Upper lobe of left lung (tissue), 4 donors: ENCODE measurements around the gene FGF10.

Experiments
- EP300 ChIP-seq, 4 donors: sonication (generic); formaldehyde crosslinking; IDR thresholded peaks; one replicate each; pipeline ENCODE4 v1.5.1; 2017; ENCODE audit warnings: antibody characterized with exemption in 4 of 4, control low read depth in 2 of 4
- POLR2A ChIP-seq, 4 donors: fragments of 450-650 bp; IDR thresholded peaks; one replicate each; pipeline ENCODE4 v1.5.1; 2016 to 2017; ENCODE audit warnings: antibody characterized with exemption in 4 of 4, mild to moderate bottlenecking in 2 of 4
- POLR2AphosphoS5 ChIP-seq, 2 donors: sonication (generic); formaldehyde crosslinking; IDR thresholded peaks; one replicate each; pipeline ENCODE4 v1.5.1; 2017; ENCODE audit warnings: antibody characterized with exemption in 2 of 2
- TF ChIP-seq, protein P1 (sequence below), 6 experiments: fragments of 450-650 bp in 4 of 6; fragments of 200-600 bp in 2 of 6; sonication (generic) in 2 of 6; IDR thresholded peaks; one replicate each; pipeline ENCODE4 v1.5.1; 2016 to 2019; ENCODE audit warnings: antibody characterized with exemption in 6 of 6

DNA sequence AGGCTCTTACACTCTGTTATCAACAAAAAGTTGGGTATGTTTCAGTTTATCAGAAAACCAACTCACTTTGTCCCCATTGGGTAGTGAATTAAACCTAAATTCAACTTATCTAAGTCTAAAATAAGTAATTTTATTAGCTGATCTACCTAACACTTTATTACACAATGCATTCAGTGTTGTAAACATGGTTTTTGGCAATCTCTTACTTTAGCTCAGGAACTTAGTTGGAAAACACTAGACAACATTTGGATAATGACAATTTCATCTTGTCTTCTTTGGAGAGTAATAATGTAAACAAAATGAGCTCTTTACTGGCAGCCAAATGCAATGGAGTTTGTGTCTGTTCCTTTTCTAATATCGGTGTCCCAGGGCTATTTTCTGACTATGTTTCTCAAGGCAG, 33.0 kb downstream of the FGF10 start:
- TF ChIP-seq POLR2A (IDR thresholded peaks at IDR 0.05) = no peak
- TF ChIP-seq, protein P1, sequence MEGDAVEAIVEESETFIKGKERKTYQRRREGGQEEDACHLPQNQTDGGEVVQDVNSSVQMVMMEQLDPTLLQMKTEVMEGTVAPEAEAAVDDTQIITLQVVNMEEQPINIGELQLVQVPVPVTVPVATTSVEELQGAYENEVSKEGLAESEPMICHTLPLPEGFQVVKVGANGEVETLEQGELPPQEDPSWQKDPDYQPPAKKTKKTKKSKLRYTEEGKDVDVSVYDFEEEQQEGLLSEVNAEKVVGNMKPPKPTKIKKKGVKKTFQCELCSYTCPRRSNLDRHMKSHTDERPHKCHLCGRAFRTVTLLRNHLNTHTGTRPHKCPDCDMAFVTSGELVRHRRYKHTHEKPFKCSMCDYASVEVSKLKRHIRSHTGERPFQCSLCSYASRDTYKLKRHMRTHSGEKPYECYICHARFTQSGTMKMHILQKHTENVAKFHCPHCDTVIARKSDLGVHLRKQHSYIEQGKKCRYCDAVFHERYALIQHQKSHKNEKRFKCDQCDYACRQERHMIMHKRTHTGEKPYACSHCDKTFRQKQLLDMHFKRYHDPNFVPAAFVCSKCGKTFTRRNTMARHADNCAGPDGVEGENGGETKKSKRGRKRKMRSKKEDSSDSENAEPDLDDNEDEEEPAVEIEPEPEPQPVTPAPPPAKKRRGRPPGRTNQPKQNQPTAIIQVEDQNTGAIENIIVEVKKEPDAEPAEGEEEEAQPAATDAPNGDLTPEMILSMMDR (IDR thresholded peaks at IDR 0.05) = no peak
- TF ChIP-seq POLR2AphosphoS5 (IDR thresholded peaks at IDR 0.05) = no peak
- TF ChIP-seq EP300 (IDR thresholded peaks at IDR 0.05) = no peak
